Naive thymus-derived CD8-positive, alpha-beta T cell (primary cell): Measurements from ENCODE around the gene DPP6. TPM values are rescaled to one million over a fixed set of nuclear protein-coding genes. Genes with fewer than 3 reads are reported as not detected.

Source experiments
- ATAC-seq, 2 donors: fragments of 150-1000 bp; cut with Tn5 transposase in 1 of 2; sonication (Bioruptor Pico), chemical (Tn5 transposase) in 1 of 2; 1 replicate in 1 of 2; 2 replicates in 1 of 2; pipeline ENCODE4 v1.10.0; 2021; ENCODE audit warnings: mild to moderate bottlenecking in 2 of 2, moderate library complexity in 2 of 2
- POLR2A ChIA-PET: fragments of 350-600 bp; sonication (Branson Sonifier 250); formaldehyde crosslinking; loops from one replicate; lab custom pipeline; 2021; ENCODE audit warnings: antibody characterized with exemption; lab: Charles Lee
- DNase-seq, 10 donors: peaks; one replicate each; pipeline versions ENCODE4 v3.0.0 to v3.0.0-alpha.2; 2020 to 2022
- H3K27ac Mint-ChIP-seq, 10 donors: one replicate each; pipeline ENCODE4 v1.8.0; 2020 to 2022; ENCODE audit warnings: mild to moderate bottlenecking in 10 of 10, mixed read lengths in 10 of 10, moderate library complexity in 4 of 10, inconsistent platforms in 1 of 10
- H3K27me3 Mint-ChIP-seq, 5 donors: one replicate each; pipeline ENCODE4 v1.8.0; 2021 to 2022; ENCODE audit warnings: mixed read lengths in 5 of 5
- H3K36me3 Mint-ChIP-seq, 3 donors: one replicate each; pipeline ENCODE4 v1.8.0; 2020 to 2022; ENCODE audit warnings: mixed read lengths in 3 of 3, mild to moderate bottlenecking in 2 of 3, inconsistent platforms in 1 of 3
- H3K4me1 Mint-ChIP-seq, 4 donors: one replicate each; pipeline ENCODE4 v1.8.0; 2021 to 2022; ENCODE audit warnings: mixed read lengths in 4 of 4
- H3K4me3 Mint-ChIP-seq, 10 donors: one replicate each; pipeline ENCODE4 v1.8.0; 2020 to 2022; ENCODE audit warnings: mild to moderate bottlenecking in 10 of 10, mixed read lengths in 10 of 10, moderate library complexity in 6 of 10, inconsistent platforms in 1 of 10
- H3K9me3 Mint-ChIP-seq, 9 donors: one replicate each; pipeline ENCODE4 v1.8.0; 2020 to 2022; ENCODE audit warnings: mixed read lengths in 9 of 9, mild to moderate bottlenecking in 3 of 9, inconsistent platforms in 1 of 9, moderate library complexity in 1 of 9
- polyA plus RNA-seq, 3 donors: library from polyadenylated mRNA; unstranded; fragments of 300-500 nt; fragmentation: Illumina TruSeq; gene quantifications; one replicate each; pipeline ENCODE4 v1.2.3, GENCODE V29; 2021
- total RNA-seq, 8 experiments: library from RNA in 2 of 8; stranded (reverse) in 2 of 8; gene quantifications; one replicate each; pipeline ENCODE4 v1.2.3 and lab custom pipeline; 2021 to 2026

DPP6 gene
- total and polyA plus RNA-seq, 5 experiments from 2014 or later, result not detected

DNA sequence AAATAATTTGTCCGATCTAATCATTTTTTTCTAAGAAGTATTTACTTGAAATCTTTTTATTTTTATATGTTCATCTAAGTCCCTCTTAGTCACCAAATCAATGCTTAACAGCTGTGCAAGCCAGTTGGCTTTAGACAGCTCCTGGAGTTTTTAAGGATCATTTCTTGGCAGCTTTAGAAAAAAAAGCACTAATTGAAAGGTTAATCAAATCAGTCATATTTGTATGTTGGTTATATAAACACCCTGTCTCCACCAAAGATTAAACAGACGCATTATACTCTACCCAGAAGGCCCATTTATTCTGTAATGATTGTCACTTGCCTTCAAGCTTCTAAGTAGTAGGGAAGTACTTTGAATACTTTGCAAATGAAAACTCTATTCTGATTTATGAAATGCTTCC, 890.5 kb downstream of the DPP6 start:
- DNase-seq, result no peak
- H3K36me3 Mint-ChIP-seq, result peaks cover 0 to 61% (median 6%) of the 10 kb centered on the region in 3 donors
- POLR2A ChIA-PET, result no interaction called here
- H3K27me3 Mint-ChIP-seq, result no peaks in the 10 kb centered on the region
- H3K27ac Mint-ChIP-seq, result no peak overlapping the region
- ATAC-seq, result no peak
- no peak overlapping the region for H3K4me3 Mint-ChIP-seq
- H3K9me3 Mint-ChIP-seq, result no peaks in the 10 kb centered on the region
- peaks cover 5 to 13% (median 10%) of the 10 kb centered on the region in 4 donors for H3K4me1 Mint-ChIP-seq
